HL-60 (cell line): Measurements from ENCODE around the gene RAMP3.

Experiments
- DNase-seq, 2 experiments: peaks; one replicate each; pipeline ENCODE4 v3.0.0-alpha.2; 2010 to 2020; ENCODE audit warnings: low read depth in 1 of 2, low spot score in 1 of 2
- H3K27ac ChIP-seq: fragments of 250-450 bp; sonication (Bioruptor Pico); replicated peaks from 2 replicates; pipeline ENCODE4 v1.5.1; 2020; ENCODE audit warnings: mild to moderate bottlenecking, moderate library complexity
- H3K27me3 ChIP-seq: fragments of 250-450 bp; sonication (Bioruptor Pico); 2 replicates; pipeline ENCODE4 v1.5.1; 2021; ENCODE audit warnings: mild to moderate bottlenecking, moderate library complexity; ENCODE audit not compliant: insufficient read depth, poor library complexity, severe bottlenecking
- H3K4me3 ChIP-seq: replicated peaks from 2 replicates; pipeline ENCODE4 v1.5.1; 2011; ENCODE audit warnings: mild to moderate bottlenecking, control low read depth, low read length; ENCODE audit not compliant: insufficient read depth
- GABPA ChIP-seq: IDR thresholded peaks from 2 replicates; pipeline ENCODE4 v1.6.1; 2012; ENCODE audit warnings: low read depth
- POLR2AphosphoS5 ChIP-seq: IDR thresholded peaks from 2 replicates; pipeline ENCODE4 v1.6.1; 2012; ENCODE audit warnings: low read depth
- SPI1 ChIP-seq: IDR thresholded peaks from 2 replicates; pipeline ENCODE4 v1.6.1; 2012; ENCODE audit warnings: low read depth, mild to moderate bottlenecking, borderline replicate concordance
- TF ChIP-seq, protein P1 (sequence below): IDR thresholded peaks from 2 replicates; pipeline ENCODE4 v1.6.1; 2012; ENCODE audit warnings: low read depth; ENCODE audit not compliant: insufficient replicate concordance
- TF ChIP-seq, protein P2 (sequence below): IDR thresholded peaks from one replicate; pipeline ENCODE4 v1.5.1; 2011; ENCODE audit warnings: low read length, control low read depth, inconsistent platforms; ENCODE audit not compliant: insufficient read depth

The RAMP3 gene

DNA sequence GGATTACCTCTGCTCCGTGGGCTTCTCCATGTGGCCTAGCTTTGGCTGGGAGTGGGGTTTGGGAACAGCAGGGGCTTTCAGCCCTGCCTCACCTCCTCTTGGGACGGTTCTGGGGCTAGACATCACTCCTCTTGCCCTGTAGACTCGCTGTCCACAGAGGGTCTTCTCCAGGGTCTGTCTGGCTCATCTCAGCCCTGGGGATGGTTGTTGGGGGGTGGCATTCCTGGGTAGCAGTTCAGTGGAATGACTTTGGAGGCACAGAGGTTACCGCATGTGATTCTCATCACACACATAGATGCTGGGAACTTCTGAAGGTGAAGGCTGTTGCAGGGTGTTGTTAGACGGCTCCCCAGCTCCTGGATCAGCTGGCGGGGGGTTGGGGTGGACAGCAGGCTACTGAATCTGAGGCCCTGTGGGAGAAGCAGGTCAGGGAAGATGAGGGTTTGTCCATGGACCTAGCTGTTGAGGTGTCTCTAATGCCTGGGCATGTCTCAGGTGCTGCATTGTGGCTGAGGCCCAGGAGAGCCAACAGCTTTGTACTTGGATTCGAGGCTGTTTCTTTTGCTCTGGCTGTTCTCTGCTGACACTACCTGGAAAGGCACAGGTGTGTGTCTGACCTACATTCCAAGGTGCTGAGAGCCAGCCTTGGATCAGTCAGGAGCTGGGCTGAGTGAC is 23.8 kb downstream of the RAMP3 start:
- no peak overlapping the region for H3K27ac ChIP-seq
- no peak for DNase-seq
- TF ChIP-seq, protein P1, sequence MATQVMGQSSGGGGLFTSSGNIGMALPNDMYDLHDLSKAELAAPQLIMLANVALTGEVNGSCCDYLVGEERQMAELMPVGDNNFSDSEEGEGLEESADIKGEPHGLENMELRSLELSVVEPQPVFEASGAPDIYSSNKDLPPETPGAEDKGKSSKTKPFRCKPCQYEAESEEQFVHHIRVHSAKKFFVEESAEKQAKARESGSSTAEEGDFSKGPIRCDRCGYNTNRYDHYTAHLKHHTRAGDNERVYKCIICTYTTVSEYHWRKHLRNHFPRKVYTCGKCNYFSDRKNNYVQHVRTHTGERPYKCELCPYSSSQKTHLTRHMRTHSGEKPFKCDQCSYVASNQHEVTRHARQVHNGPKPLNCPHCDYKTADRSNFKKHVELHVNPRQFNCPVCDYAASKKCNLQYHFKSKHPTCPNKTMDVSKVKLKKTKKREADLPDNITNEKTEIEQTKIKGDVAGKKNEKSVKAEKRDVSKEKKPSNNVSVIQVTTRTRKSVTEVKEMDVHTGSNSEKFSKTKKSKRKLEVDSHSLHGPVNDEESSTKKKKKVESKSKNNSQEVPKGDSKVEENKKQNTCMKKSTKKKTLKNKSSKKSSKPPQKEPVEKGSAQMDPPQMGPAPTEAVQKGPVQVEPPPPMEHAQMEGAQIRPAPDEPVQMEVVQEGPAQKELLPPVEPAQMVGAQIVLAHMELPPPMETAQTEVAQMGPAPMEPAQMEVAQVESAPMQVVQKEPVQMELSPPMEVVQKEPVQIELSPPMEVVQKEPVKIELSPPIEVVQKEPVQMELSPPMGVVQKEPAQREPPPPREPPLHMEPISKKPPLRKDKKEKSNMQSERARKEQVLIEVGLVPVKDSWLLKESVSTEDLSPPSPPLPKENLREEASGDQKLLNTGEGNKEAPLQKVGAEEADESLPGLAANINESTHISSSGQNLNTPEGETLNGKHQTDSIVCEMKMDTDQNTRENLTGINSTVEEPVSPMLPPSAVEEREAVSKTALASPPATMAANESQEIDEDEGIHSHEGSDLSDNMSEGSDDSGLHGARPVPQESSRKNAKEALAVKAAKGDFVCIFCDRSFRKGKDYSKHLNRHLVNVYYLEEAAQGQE, result no peak
- no peak for TF ChIP-seq GABPA
- no peak for TF ChIP-seq POLR2AphosphoS5
- no peak for TF ChIP-seq SPI1
- TF ChIP-seq, protein P2, sequence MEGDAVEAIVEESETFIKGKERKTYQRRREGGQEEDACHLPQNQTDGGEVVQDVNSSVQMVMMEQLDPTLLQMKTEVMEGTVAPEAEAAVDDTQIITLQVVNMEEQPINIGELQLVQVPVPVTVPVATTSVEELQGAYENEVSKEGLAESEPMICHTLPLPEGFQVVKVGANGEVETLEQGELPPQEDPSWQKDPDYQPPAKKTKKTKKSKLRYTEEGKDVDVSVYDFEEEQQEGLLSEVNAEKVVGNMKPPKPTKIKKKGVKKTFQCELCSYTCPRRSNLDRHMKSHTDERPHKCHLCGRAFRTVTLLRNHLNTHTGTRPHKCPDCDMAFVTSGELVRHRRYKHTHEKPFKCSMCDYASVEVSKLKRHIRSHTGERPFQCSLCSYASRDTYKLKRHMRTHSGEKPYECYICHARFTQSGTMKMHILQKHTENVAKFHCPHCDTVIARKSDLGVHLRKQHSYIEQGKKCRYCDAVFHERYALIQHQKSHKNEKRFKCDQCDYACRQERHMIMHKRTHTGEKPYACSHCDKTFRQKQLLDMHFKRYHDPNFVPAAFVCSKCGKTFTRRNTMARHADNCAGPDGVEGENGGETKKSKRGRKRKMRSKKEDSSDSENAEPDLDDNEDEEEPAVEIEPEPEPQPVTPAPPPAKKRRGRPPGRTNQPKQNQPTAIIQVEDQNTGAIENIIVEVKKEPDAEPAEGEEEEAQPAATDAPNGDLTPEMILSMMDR, result no peak
- H3K4me3 ChIP-seq, result no peak overlapping the region
- no peaks in the 10 kb centered on the region for H3K27me3 ChIP-seq

DNA sequence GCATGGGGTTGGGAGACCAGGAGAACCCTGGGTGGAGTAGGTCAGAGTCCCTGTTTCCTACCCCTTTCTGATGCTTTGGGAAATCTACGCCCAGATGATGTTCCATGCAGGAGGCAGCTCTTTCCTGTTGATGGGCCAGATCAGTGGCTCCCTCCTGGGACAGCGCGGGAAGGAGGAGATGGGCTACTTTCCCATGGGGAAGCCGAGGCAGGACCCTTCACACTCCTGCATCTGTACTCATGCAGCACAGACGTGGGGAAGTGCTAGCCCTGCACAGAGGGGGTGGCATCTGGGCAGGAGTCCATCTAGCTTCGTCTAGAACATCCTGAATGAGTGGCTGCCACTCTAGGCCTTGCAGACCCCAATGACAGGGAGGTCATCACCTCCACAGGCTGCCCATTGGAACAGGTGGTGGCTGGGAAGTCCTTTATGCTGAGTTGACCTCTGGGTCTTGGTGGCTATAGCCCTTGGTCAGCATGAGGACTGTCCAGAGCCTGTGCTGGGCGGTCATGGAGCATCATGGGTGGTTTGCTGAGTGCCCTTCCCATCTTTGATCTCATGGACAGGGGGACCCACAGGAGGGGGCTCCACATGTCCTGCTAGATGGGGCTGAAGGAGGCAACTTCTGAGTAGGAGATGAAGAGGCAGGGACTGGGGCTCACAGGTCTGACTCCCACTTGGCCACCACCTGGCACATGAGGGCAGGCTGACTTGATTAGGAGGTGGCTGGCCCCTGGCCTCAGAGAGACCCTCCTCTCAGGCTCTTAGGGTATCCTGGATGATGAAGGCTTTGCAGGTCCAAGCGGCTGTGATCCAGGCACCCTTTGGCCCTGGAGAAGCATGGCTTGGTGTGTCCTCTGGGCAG is 24.6 kb downstream of the RAMP3 start:
- TF ChIP-seq GABPA (no peak), POLR2AphosphoS5 (no peak), SPI1 (no peak)
- TF ChIP-seq, protein P1, result no peak
- TF ChIP-seq, protein P2, result no peak
- Histone ChIP-seq H3K27me3 (no peaks in the 10 kb centered on the region), H3K4me3 (no peak overlapping the region), H3K27ac (no peak overlapping the region)
- no peak for DNase-seq

DNA sequence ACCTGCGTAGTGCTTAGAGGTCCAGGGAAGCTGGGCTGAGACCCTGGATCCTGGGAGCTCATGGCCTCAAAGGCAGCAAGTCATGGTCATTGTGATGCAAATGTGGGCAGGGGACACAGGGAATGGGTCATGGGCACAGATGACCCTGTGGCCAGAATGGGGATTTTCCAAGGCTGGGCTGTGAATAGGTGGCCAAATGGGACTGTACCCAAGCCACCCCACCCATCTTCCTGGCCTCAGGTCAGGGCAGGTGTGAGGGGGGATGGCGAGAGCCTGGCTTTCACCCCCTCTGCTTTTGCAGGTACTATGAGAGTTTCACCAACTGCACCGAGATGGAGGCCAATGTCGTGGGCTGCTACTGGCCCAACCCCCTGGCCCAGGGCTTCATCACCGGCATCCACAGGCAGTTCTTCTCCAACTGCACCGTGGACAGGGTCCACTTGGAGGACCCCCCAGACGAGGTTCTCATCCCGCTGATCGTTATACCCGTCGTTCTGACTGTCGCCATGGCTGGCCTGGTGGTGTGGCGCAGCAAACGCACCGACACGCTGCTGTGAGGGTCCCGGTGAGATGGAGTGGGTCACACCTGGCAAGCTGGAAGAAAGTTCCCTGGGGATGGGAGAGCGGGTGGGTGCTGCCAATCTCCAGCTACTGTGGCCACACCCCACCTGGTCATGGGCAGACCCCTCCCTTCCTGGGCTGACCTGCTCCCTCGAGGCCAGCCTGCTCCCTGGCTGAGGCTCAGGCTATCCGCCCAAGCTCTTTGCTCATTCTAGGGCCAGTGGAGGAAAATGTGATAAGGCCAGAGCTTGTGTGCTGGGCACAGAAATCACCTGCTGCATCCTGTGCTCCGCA is 25.5 kb downstream of the RAMP3 start:
- TF ChIP-seq GABPA (no peak), SPI1 (no peak)
- H3K4me3 ChIP-seq, result no peak overlapping the region
- no peak for DNase-seq
- no peaks in the 10 kb centered on the region for H3K27me3 ChIP-seq
- no peak overlapping the region for H3K27ac ChIP-seq

DNA sequence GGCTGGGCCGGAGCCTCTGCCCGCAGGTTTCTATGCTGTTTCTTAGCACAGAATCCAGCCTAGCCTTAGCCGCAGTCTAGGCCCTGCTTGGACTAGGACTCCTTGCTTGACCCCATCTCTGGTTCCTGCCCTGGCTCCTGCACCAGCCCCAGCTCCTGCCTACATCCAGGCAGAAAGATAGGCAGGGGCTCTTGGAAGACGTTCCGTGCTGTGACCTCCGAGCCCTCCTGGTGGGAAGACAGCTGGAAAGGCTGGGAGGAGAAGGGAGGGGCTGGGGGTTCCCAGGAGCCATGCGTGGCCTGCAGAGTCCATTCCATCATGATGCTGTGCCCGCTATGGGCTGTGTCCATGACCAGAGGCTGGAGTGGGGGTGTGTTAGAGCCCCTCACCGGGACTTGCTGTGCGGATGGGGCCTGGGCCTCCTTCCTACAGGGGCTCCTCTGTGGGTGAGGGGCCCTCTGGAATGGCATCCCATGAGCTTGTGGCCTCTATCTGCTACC is 26.2 kb downstream of the RAMP3 start:
- H3K27ac ChIP-seq, result no peak overlapping the region
- H3K27me3 ChIP-seq, result no peaks in the 10 kb centered on the region
- no peak for TF ChIP-seq SPI1
- TF ChIP-seq, protein P2, result no peak
- no peak for TF ChIP-seq GABPA
- TF ChIP-seq, protein P1, result no peak
- no peak for TF ChIP-seq POLR2AphosphoS5
- DNase-seq, result no peak
- no peak overlapping the region for H3K4me3 ChIP-seq
